Left lobe of liver (tissue), 2 donors: ENCODE results near the gene IFNK. TPM values are rescaled to one million over a fixed set of nuclear protein-coding genes. Genes with fewer than 3 reads are reported as not detected.
A peak's percentile ranks its signal among the peaks of the same experiment; 100 is the strongest.

ENCODE experiments used
- ATAC-seq: fragments of 200-7000 bp; cut with Tn5 transposase; one replicate; pipeline ENCODE4 v1.9.1; 2020; ENCODE audit warnings: mild to moderate bottlenecking, moderate library complexity
- DNase-seq: peaks from one replicate; pipeline ENCODE4 v3.0.0-alpha.2; 2020; ENCODE audit warnings: low spot score
- total RNA-seq: library from RNA; stranded (reverse); gene quantifications from one replicate; pipeline ENCODE4 v1.2.1, GENCODE V29; 2021
- donor health status: DM: no; HTN: no; CAD: no; lungs with moderate emphysema.
- donor health status: DM: no; HTN: yes; CAD: no.

IFNK gene
- total RNA-seq, 1 donor from 2014 or later = not detected

- DNase-seq (no peak), ATAC-seq (no peak)
These were observed 48.0 kb downstream of the IFNK start for GRCh38 chr9:27572061-27572460.

- ATAC-seq (peak; percentile 37), DNase-seq (no peak)
These were observed 48.5 kb downstream of the IFNK start for GRCh38 chr9:27572566-27572917.

- peak; percentile 92 for ATAC-seq
These were observed 49.0 kb downstream of the IFNK start, which contains the start of gene C9orf72 for GRCh38 chr9:27572918-27573633. Gene C9orf72, minus strand, starts transcription at chr9:27573481. Its CDS starts 6,361 bp downstream, at chr9:27567120.

GRCh38 chr9:27573634-27574590 is 49.8 kb downstream of the IFNK start:
- ATAC-seq (peak; percentile 85), DNase-seq (peak; percentile 98)

More at GRCh38 chr9:27572918-27573633, 49.0 kb downstream of the IFNK start, which contains the start of gene C9orf72:
- peak; percentile 90 for DNase-seq

Other genes starting within 250 kb of the IFNK start
- not detected for gene EQTN, start 227.1 kb upstream of the IFNK start, total RNA-seq
- 0.91 TPM for gene MOB3B, start 5.5 kb downstream of the IFNK start, total RNA-seq
- gene C9orf72, start 49.2 kb downstream of the IFNK start, total RNA-seq = 5.6 TPM